ENCODE data around the gene INSRR. TPM values are rescaled to one million over a fixed set of nuclear protein-coding genes. Genes with fewer than 3 reads are reported as not detected.

Gene INSRR
- total RNA-seq, 1 experiment from 2014 or later, result not detected

DNA sequence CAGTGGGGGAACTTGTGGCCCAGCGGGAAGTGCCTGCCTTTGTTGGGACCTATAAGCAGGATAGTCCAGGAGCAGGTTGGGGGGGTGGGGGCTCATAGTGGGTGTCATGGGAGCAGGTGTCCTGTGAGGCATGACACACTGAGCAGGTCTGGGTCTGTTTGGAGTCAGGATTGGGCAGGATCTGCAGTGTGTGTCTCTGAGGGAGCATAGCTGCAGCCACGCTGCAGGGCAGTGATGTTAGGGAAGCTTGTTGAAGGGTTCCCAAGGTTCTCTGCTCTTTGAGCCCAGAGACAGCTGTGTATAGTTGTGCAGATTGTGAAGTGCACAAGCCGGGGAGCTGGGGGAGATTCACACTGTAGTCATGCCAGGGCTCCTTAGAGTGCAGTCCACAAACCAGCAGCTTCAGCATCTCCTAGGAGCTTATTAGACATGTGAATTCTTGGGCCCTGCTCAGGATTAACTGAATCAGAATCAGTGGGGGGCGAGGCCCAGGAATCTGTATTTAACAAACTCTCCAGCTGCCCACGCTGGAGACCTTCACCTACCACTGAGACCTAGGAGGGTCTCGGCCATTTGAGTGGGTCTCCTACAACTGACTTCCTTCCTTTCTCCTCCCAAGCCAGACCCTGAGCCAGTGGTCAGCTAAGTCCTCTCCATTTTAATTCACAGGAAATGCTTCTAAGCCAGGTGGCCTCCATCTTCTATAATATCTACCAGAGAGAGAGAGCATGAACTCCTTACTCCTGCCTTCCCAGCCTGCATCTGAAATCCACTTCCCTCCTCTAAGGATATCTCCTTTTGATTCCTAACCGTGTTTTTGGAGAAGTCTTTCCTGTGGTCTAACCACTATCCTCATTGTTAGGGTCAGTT, 11.1 kb downstream of the INSRR start:
- H3K36me3 Mint-ChIP-seq (ENCODE audit: insufficient read depth, unreplicated experiment), result no peaks in the 10 kb centered on the region
- CTCF ChIA-PET, result interaction anchor here (0.6 to 18.7 kb wide), 9 partner anchors 9 to 248 kb away, joined by 3 to 353 read pairs (median 4); partner anchors contain the start of genes INSRR and NTRK1
- POLR2A ChIA-PET, result interaction anchor here (1.9 kb wide), 1 partner anchor 9 kb away, joined by 7 read pairs; no protein-coding TSS in a partner anchor
- H3K4me1 Mint-ChIP-seq (ENCODE audit: insufficient read depth, unreplicated experiment), result peaks cover 9% of the 10 kb centered on the region
- no peak for DNase-seq (ENCODE audit: unreplicated experiment)
- peaks cover 36% of the 10 kb centered on the region for H3K27me3 Mint-ChIP-seq (ENCODE audit: insufficient read depth, unreplicated experiment)
- TF ChIP-seq, protein P1, sequence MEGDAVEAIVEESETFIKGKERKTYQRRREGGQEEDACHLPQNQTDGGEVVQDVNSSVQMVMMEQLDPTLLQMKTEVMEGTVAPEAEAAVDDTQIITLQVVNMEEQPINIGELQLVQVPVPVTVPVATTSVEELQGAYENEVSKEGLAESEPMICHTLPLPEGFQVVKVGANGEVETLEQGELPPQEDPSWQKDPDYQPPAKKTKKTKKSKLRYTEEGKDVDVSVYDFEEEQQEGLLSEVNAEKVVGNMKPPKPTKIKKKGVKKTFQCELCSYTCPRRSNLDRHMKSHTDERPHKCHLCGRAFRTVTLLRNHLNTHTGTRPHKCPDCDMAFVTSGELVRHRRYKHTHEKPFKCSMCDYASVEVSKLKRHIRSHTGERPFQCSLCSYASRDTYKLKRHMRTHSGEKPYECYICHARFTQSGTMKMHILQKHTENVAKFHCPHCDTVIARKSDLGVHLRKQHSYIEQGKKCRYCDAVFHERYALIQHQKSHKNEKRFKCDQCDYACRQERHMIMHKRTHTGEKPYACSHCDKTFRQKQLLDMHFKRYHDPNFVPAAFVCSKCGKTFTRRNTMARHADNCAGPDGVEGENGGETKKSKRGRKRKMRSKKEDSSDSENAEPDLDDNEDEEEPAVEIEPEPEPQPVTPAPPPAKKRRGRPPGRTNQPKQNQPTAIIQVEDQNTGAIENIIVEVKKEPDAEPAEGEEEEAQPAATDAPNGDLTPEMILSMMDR (IDR thresholded peaks at IDR 0.05; ENCODE audit: unreplicated experiment), result no peak
- no peaks in the 10 kb centered on the region for H3K9me3 Mint-ChIP-seq (ENCODE audit: unreplicated experiment)
- BruUV-seq (replicated peaks), result no TSS peak
- no peak overlapping the region for H3K27ac Mint-ChIP-seq (ENCODE audit: low read depth, unreplicated experiment)
- no peak overlapping the region for H3K4me3 Mint-ChIP-seq (ENCODE audit: unreplicated experiment)
- intact Hi-C loops (cut with micrococcal nuclease), result no loop called here

DNA sequence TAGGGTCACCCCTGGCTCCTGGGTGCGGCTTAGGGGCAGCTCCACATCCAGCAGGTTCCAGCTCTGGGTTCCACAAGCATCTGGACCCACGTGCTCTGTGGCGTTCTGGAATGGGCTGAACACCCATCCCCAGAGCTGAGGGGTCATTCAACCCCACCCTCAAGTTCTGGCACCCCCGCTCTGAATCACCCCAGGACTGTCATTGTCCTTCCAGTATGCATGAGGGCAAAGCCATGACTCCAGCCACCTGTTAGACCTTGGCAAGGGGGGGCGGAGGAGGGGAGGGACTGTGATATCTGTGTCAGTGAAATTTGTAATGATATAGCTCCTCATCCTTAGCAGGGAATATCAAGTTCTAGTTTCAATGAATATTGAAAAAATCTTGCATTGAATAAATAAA, 12.3 kb downstream of the INSRR start:
- no peak for DNase-seq (ENCODE audit: unreplicated experiment)
- Mint-ChIP-seq H3K36me3 (ENCODE audit: insufficient read depth, unreplicated experiment) (no peaks in the 10 kb centered on the region), H3K4me1 (ENCODE audit: insufficient read depth, unreplicated experiment) (no peaks in the 10 kb centered on the region), H3K9me3 (ENCODE audit: unreplicated experiment) (no peaks in the 10 kb centered on the region), H3K27ac (ENCODE audit: low read depth, unreplicated experiment) (no peak overlapping the region), H3K27me3 (ENCODE audit: insufficient read depth, unreplicated experiment) (peaks cover 36% of the 10 kb centered on the region), H3K4me3 (ENCODE audit: unreplicated experiment) (no peak overlapping the region)
- intact Hi-C loops (cut with micrococcal nuclease), result no loop called here
- ChIA-PET CTCF (interaction anchor here (0.5 to 18.7 kb wide), 5 partner anchors 8 to 105 kb away, joined by 3 to 353 read pairs (median 3); partner anchors contain the start of genes INSRR and NTRK1), POLR2A (interaction anchor here (1.9 kb wide), 1 partner anchor 10 kb away, joined by 7 read pairs; no protein-coding TSS in a partner anchor)
- TF ChIP-seq, protein P1 (IDR thresholded peaks at IDR 0.05; ENCODE audit: unreplicated experiment), result no peak
- BruUV-seq (replicated peaks), result no TSS peak

DNA sequence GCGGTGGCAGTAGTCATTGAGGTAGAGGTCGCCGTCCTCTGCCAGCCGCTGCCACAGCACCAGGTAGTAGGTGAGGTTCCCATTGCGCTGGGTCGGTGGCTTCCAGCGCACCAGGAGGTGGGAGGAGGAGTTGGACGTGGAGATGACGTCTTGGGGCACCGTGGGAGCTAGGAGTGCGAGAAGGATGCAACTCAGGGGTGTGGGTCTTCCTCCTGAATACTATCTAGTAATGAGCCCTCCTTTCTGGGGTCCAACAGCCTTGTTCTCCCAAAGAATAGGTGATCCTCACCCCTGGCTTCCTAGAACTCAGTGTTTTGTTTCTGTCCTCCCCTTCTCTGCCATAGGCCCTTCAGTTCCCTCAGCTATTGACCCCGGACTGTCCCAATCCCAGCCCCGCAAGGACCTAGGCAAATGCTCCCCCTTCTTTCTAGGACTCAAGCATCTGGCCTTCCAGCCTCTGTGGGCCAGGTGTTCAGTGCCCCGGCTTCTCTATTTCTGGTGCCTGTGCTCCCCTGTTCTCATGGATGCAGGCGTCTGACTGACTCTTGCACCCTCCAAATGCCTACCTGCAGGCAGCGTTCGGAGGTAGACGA, 12.9 kb downstream of the INSRR start:
- H3K9me3 Mint-ChIP-seq (ENCODE audit: unreplicated experiment), result no peaks in the 10 kb centered on the region
- intact Hi-C loops (cut with micrococcal nuclease), result no loop called here
- no peaks in the 10 kb centered on the region for H3K36me3 Mint-ChIP-seq (ENCODE audit: insufficient read depth, unreplicated experiment)
- H3K27me3 Mint-ChIP-seq (ENCODE audit: insufficient read depth, unreplicated experiment), result peaks cover 36% of the 10 kb centered on the region
- ChIA-PET POLR2A (no interaction called here), CTCF (interaction anchor here (18.7 kb wide), 1 partner anchor 7 kb away, joined by 353 read pairs; no protein-coding TSS in a partner anchor)
- BruUV-seq (replicated peaks), result no TSS peak
- no peak overlapping the region for H3K27ac Mint-ChIP-seq (ENCODE audit: low read depth, unreplicated experiment)
- TF ChIP-seq, protein P1 (IDR thresholded peaks at IDR 0.05; ENCODE audit: unreplicated experiment), result no peak
- no peak overlapping the region for H3K4me3 Mint-ChIP-seq (ENCODE audit: unreplicated experiment)
- no peak for DNase-seq (ENCODE audit: unreplicated experiment)
- H3K4me1 Mint-ChIP-seq (ENCODE audit: insufficient read depth, unreplicated experiment), result no peaks in the 10 kb centered on the region
